Left kidney (tissue), 2 donors: ENCODE results near the gene ZBTB7B. TPM values are rescaled to one million over a fixed set of nuclear protein-coding genes. Genes with fewer than 3 reads are reported as not detected.

ENCODE experiments used
- DNase-seq: peaks from one replicate; pipeline ENCODE4 v3.0.0-alpha.2; 2013
- polyA plus RNA-seq: library from polyadenylated mRNA; unstranded; fragments of 120-200 nt; gene quantifications from one replicate; pipeline ENCODE4 v1.2.1, GENCODE V29; 2013; ENCODE audit not compliant: insufficient read length

ZBTB7B gene
- polyA plus RNA-seq, 1 donor, result 11.5 TPM

DNA sequence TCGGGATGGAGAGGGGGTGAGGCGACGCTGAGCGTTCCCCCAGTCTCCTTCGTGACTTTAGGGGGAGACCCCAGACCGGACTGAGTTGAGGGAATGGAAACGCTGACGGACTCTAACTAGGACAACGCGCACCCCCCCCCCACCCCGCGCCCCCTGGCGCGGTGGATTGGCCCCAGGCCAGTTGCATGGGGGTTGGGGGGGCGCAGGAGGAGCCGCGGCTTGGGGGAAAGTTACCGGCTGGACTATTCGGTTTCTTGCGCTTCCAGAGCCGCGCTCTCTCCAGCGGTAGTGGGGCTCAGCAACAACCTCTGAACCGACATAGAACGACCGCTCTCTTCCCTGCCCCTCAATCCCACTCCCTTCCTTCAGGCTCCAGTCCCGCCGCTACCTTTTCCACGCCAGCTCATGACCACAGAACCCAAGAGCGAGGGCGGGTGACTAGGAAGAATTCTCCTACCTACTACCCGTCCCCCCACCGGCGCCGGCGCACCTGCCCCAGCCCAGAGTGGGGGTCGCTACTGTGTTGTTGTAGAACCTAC is 694 bp downstream of the ZBTB7B start:
- DNase-seq, result no peak

DNA sequence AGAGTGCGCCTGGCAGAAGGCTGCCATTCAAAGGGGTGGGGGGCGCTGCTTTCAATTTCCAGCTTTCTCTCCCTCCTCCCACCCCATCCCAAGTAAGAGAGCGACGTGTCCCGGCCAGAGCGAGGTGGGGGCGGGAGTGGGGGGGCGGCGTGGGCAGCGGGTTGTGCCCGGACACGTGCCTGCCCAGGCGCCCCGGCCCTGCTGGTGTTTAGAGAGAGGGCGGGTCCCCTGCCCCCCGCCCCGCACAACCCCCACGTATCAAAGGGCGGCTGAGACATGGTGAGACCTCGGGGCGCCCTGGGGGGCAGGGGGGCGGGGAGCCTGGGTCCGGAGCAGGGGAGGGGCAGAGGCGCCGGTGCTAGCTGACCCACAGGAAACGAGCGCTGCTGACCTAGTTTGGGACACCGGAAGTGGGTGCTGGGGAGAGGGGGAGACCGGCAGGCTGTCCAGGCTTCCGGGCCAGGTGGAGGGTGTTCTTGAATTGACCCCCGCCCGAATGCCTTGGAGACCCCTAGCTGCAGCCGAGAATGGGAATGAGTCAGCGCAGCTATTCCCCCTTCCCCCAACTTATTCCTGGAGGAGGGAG is 1.3 kb downstream of the ZBTB7B start:
- DNase-seq, result no peak

DNA sequence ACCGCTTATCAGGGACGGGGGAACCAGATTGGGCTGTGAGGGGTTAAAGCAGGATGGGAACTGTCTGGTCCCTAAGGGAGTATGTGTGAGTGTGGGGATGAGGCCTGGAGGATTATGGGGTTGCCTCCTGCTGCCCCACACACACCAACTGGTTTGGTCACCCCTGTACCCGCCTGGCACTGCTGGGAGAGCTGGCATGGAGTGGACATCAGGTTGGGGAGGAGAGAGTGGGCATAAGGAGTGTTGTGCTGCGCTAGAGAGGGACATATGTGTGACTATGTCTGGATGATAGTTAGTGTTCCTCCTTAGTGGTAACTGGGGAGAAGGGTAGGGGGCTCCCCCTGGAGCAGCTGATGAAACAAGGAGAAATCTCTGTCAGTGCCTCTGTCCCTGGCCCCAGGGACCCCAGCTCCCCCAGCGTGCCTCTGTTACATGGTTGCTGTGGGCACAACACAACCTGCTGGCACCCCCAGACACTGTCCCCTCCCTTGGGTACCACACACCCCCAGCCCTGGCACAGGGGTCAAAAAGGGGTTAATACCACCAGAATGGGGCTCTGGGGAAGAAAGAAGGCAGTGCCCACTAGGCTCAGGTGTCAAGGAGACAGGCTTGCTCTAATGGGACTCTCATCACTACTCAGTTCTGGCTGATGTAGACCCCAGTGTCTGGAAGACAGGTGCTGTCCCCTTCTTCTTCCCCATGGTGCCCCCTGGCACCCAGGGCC is 1.9 kb downstream of the ZBTB7B start:
- DNase-seq, result no peak

DNA sequence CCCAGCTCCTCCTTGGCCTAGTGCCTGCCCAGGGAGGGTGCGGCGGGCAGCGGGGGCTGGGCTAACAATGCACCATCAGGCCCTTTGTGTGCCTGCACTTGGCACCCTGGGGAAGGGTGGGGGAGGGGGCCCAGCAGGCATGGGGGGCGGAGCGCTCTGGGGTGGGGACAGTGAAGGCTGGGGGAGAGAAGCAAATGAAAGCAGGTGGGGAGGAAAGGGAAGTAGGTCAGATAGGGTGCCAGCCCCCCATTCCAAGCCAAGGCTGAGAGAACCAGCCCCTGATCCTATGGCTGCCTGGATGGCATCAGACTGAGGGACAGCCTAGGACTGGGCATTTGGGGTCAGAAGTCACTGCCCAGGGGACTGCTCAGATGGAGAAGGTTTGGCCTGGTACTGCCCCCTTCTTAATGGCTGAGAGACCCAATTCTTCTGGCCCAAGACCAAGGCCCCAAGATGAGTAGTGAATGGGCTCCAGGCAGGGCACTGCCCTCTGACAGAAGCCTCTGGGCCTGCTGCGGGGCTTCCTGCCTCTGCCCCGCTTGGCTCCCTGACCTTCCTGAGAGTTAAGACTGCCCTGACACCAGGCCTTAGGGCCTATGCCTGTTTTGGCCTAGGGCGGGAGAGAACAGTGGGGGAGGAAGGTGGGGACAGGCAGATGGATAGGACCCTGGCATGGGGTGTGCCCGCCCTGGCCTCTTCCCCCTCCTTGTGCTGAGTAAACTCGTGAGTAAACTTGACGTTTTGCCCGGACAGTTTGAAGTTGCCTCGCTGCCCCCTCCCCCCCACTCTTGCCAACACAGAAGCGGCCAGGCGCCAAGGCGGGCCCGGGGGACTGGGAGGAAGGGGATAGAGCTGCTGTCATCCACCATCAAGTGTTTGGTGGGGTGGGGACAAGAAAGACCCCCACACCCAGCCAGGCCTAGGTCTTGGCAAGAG is 2.7 kb downstream of the ZBTB7B start:
- DNase-seq, result no peak

DNA sequence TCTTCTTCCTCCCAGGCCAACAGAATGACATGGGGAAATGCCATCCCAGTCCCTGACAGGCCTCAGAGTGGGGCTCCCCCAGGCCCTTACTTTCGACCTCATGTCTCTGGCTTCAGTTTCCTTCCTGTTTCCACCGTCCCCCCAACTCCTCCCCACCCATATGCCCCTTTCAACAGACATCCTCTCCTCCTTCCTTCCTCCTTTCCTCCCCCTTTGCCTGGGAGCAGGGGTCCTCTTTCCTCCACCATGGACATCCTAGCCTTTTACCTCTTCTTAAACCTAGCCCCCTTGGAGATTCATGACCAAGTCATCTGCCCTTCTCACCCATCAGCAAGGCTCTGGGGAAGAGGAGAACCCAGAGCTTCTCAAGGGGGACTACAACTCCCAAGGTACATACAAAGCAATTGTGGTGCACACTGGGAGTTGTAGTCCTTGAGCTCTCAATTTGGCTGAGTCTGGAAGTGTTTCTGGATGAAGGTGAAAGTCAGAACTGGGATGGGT is 4.0 kb downstream of the ZBTB7B start:
- DNase-seq, result no peak

DNA sequence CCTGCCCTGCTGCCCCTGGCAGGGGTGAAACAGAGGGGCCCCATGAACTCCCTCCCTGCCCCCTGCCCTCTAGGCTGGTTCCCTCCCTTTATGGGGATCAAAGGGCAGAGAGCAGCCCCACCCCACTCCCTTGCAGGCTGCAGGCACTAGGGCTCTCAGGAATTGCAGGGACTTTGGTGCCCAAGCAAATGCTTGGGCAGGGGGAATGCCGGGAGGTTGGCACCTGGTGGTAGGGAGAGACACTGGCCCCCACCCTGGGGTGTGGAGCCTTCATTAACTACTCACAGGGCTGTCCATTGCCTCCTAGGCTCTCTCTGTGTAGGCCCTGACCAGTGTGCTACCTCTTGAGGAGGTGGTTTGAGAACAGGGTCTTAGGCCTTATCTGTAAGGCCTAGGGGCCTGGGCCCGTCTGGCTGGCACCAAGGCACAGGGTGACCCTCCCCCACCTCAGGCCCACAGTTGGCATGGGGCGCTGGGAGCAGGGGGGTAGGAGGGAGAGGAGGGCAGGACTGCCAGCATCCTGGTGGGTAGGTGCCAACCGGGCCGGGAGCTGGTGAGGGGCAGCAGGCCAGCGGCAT is 4.7 kb downstream of the ZBTB7B start:
- no peak for DNase-seq

DNA sequence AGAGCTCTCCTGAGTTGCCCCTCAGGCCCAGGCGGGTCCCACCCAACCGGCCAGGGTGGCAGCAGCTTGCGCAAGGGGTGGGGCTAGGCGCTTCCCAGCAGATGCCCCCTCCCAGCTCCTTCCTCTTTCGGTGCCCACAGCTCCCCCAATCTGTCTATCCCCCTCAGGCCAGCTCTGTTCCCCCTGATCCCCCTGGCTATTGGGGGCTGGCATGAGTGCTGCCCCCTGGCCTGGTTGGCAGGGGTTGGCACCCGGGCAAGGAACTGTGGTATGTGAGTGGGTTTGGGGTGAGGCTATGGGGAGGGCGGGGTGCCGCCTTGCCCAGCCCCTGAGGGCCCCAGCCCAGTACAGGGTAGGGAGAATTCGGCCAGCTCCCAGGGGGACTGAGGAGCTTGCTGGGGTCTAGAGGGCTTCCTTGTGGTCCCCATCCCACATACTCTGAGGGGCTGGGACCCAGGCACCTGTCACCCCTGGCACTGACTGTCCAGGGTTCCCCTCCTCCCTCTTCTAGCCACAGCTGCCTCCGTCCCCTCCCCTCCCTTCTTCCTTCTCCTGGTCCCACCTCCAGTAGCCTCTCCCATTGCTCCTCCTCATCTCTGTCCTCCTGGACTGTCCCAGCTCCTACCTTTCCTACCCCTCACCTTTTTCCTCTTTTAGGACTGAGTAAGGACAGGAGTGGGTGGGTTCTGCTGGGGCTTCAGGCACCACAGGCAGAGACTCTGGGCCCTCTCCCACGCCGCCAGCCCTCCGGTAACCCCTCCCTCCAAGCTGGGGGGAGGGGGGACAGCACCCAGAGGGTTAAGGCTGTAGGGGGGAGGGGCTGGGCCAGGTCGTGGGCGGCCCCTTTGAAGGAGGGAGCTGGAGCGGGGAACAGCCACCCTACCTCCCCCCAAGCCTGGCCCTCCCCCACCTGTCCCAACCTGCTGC is 5.7 kb downstream of the ZBTB7B start:
- DNase-seq, result no peak

DNA sequence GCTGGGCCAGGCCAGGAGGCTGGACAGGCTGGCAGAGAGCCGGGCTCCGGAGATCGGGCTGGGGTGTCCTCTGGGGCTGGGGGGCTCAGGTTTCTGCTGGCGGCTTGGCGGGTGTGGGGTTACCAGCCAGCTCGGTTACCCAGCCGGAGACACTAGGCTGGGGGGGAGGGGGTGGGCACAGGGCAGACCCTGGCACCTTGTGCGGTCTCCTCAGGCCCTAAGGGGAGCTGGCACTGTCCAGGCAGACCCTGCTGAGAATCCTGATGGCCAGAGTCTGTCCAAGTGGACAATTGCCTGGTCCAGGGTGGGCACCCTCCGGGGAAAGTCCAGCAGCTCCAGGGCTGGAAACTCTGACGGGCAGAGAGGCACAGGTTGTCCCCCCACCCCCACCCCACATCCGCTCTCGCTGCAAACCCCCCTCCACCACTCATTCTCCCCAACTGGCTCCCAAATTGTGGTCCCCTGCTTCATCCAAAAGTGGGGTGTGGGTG is 6.7 kb downstream of the ZBTB7B start:
- DNase-seq, result no peak

DNA sequence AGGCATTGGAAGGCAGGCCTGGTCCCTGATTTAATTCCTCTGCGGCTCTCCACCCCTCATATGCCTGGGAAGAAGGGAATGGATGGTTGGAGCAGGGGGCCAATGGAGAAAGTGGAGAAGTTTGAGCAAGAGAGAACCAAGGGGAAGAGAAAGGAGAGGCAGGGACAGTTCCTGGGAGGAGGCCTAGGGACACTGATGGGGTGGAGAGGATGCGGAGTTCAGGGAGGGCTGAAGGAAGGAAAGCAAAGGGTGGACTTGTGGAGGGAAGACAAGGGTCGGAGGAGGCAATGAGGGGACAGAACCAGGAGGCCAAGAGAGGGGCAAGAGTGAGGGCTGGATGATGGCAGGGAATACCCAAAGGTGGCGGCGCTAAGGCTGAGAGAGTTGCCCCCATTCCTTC is 7.1 kb downstream of the ZBTB7B start:
- no peak for DNase-seq

DNA sequence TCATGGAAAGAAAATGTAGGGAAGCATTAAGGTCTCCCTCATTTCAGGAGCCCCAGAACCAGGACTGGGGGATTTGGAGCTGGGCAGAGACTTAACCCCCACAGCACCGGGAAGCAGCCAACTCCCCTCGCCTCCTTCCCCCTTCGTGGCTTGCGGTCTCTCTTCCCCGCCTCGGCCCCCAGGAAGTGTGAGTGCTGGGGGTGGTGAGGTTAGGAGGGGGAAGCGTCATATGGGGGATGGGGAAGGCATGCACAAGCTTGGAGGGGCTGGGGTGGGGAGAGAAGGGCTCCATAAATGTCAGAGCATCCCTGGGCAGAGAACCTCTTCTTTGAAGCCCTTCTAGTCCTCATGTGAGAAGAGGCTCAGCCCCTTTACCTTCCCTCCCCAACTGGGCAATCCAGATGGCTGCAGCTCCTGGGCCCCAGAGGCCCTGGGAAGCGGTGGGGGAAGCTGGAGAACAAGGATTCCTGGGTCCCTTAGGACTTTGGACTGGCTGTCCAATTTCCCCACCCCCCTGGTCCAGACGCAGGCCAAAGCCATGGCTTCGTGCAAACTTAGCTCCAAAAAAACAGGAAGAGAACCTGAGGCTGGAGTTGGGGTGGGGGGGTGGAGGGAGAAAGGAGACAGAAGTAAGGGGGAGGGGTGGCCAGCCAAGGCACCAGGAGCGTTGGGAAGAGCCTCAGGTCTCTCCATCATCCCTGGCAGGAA is 7.8 kb downstream of the ZBTB7B start:
- DNase-seq, result no peak

DNA sequence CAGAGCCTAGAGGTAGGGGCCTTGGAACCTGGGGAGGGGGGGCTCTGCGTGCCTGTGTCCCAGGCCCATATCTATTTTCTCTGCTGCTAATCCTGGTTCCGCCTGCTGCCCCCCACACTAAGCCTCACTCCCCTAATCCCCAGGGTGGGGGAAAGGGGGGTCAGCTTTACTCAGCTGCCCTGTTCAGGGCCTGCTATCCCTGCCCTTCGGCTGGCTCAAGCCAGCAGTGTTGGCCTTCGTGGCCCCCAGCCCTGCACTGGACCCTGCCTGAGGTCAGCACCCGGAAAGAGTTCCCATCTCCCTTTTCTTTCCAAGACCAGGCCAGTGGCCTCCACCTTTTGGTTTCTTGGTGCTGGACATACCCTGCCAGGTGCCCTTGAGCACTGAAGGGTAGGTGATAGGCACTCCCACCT is 8.4 kb downstream of the ZBTB7B start:
- no peak for DNase-seq

DNA sequence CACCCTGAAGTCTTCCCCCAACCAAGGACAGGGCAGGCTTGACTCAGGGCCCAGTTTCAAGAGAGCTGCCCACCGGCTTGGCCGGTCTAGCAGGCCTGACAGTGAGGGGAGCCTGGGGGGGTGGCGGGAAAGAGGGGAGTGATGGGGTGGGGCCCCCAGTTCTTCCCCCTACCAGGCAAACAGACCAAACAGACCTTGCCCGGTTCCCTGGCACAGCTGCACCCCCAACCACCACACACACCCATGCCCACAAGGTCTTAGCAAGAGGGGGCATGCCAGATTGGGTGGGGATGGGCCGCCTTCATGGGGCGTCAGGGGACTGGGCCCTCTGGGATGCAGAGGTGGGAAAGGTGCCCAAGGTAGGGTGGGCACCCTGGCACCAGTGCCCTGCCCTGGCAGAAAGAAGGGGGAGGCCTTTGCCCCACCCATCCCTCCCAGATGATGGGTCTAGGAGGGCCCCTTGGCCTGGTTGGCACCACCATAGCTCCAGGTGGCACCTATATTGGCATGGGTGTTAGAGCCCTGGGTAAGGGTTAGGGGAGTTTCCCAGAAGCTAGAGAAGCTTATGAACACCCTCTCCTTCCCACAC is 8.9 kb downstream of the ZBTB7B start:
- DNase-seq, result no peak

DNA sequence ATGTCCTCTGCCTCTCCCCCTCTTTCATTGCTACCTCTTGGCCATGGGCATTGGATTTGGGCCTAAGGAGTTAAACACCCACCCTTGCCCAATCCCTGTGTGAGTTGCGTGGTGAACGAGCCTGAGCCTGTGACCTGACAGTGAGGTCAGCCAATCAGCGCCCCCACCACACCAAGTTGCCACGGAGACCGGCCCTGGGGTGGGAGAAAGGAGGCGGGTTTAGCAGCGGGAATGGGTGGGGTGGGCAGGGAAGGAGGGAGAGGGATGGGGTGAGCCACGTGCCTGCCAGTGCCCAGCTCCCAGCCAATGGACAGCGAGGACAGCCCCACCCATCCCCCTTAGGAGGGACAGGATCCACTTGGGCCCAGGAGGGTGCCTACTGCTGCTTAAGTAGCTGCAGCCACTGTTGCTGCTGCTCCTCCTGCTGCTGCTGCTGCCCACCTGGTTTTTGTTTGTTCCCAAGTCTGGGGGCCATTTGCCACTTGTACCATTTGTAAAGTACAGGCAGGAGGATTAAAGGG is 9.5 kb downstream of the ZBTB7B start:
- DNase-seq, result no peak

DNA sequence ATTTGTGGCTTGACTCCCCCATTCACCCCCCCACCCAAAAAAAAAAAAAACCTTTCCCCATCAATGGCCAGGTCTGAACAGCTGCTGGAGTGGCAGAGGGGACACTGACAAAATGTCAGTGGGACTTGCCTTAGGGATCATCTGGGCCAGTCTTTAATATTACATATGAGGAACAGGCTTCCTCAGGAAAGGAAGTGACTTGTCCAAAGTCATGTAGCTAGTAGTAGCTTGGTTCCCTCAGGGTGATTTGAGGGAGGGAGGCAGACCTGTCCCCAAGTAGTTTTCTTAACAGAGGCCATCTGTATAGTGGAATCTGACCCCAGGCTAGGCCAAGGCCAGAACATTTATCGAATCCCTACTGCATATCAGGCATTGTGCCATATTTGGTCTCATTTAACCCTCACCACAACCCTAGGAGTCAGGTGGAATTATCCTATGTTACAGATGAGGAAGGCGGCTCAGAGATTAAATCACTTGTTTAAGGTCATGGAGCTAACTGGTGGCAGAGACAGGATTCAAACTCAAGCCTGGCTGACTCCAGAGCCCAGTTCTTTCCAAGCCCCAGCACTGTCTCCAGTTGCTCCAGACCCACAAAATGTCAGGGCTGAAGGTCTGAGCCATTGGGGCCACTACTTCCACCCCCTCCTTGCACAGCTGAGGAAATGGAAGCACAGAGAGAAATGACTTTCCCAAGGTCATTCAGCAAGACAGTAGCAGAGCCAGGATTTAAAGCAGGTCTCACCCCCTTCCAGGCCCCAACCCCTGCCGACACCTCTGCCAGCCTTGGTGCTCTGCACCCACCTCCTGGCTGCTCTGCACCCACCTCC is 10.4 kb downstream of the ZBTB7B start:
- no peak for DNase-seq

DNA sequence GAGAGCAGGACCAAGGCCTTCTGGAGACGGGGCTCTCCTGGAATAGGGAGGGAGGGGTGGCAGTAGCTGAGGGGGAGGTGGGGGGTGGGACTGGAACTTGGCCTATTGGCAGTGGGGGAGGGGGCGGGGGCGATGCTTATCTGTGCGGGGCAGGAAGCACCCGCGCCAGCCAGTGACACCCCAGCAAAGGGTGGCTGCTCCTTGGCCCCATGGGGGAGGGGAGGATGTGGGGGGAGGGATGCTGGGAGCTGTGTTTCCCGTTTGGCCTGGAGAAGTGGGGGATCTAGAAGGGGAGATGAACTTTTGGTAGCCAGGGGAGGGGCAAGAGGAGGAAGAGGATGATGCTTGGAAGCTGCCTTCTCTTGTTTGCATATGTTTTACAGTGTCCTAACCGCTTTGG is 11.0 kb downstream of the ZBTB7B start:
- DNase-seq, result no peak

DNA sequence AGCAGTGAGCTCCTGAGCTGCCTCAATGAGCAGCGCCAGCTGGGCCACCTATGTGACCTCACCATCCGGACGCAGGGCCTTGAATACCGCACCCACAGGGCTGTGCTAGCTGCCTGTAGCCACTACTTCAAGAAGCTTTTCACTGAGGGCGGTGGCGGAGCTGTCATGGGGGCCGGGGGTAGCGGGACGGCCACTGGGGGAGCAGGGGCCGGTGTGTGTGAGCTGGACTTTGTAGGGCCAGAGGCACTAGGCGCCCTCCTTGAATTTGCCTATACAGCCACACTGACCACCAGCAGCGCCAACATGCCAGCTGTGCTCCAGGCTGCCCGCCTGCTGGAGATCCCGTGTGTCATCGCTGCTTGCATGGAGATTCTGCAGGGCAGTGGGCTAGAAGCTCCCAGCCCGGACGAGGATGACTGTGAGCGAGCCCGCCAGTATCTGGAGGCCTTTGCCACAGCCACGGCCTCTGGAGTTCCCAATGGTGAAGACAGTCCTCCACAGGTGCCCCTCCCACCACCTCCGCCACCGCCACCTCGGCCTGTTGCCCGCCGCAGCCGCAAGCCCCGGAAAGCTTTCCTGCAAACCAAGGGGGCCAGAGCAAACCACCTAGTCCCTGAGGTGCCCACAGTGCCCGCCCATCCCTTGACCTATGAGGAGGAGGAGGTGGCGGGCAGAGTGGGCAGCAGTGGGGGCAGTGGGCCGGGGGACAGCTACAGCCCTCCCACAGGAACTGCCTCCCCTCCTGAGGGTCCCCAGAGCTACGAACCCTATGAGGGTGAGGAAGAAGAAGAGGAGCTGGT is 12.3 kb downstream of the ZBTB7B start:
- no peak for DNase-seq

DNA sequence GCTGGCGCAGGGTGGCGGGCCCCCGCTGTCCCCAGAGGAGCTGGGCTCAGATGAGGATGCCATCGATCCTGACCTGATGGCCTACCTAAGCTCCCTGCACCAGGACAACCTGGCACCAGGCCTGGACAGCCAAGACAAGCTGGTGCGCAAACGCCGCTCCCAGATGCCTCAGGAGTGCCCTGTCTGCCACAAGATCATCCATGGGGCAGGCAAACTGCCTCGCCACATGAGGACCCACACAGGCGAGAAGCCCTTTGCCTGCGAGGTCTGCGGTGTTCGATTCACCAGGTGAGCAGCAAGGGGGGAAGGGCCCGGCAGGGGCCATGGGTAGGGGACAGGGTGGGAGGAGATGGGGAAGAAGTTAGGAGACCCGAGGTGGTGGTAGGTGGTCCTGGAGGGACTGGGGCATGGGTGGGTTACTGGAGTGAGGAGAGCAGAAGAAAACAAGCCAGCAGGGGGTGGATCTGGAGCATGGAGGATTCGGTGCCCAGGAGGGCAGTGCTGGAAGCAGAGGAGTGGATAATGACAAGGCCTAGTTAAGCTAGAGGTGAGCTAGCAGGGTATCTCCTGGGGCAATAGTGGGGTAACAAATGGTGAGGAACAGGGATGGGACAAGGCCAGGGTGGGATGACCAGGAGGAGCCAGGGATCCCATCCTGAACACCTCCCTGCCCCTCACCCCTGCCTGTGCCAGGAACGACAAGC is 13.1 kb downstream of the ZBTB7B start:
- no peak for DNase-seq
